Endothelial cell of umbilical vein (primary cell): ENCODE data around the gene SAAL1.

Experiments used
- CTCF ChIP-seq, 2 donors: IDR thresholded peaks; 1 replicate in 1 of 2; 2 replicates in 1 of 2; pipeline ENCODE4 v1.5.1; 2011; ENCODE audit warnings: low read length in 2 of 2, mild to moderate bottlenecking in 2 of 2, moderate library complexity in 2 of 2, control low read depth in 1 of 2, inconsistent platforms in 1 of 2, low read depth in 1 of 2; ENCODE audit not compliant: insufficient read depth in 1 of 2; ENCODE audit errors: extremely low read depth in 1 of 2
- MAX ChIP-seq: IDR thresholded peaks from 2 replicates; pipeline ENCODE4 v1.6.1; 2011; ENCODE audit not compliant: insufficient read depth, insufficient read length

- TF ChIP-seq CTCF (IDR thresholded peaks at IDR 0.05; ENCODE audit: extremely low read depth in 1 of 2, insufficient read depth in 1 of 2, low read depth in 1 of 2, low read length in 2 of 2) = no peak
- TF ChIP-seq MAX = no peak
Observed at GRCh38 chr11:18088366-18088765, 17.5 kb downstream of the SAAL1 start.
